NCI-H748 treated with DMSO at 0.1 percent for 48 hours (cell line): ENCODE data around the gene TMEM132A.

ENCODE experiments used
- DNase-seq: peaks from one replicate; lab custom pipeline; 2025; lab: John Stamatoyannopoulos, UW

TMEM132A gene, protein sequence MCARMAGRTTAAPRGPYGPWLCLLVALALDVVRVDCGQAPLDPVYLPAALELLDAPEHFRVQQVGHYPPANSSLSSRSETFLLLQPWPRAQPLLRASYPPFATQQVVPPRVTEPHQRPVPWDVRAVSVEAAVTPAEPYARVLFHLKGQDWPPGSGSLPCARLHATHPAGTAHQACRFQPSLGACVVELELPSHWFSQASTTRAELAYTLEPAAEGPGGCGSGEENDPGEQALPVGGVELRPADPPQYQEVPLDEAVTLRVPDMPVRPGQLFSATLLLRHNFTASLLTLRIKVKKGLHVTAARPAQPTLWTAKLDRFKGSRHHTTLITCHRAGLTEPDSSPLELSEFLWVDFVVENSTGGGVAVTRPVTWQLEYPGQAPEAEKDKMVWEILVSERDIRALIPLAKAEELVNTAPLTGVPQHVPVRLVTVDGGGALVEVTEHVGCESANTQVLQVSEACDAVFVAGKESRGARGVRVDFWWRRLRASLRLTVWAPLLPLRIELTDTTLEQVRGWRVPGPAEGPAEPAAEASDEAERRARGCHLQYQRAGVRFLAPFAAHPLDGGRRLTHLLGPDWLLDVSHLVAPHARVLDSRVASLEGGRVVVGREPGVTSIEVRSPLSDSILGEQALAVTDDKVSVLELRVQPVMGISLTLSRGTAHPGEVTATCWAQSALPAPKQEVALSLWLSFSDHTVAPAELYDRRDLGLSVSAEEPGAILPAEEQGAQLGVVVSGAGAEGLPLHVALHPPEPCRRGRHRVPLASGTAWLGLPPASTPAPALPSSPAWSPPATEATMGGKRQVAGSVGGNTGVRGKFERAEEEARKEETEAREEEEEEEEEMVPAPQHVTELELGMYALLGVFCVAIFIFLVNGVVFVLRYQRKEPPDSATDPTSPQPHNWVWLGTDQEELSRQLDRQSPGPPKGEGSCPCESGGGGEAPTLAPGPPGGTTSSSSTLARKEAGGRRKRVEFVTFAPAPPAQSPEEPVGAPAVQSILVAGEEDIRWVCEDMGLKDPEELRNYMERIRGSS

DNA sequence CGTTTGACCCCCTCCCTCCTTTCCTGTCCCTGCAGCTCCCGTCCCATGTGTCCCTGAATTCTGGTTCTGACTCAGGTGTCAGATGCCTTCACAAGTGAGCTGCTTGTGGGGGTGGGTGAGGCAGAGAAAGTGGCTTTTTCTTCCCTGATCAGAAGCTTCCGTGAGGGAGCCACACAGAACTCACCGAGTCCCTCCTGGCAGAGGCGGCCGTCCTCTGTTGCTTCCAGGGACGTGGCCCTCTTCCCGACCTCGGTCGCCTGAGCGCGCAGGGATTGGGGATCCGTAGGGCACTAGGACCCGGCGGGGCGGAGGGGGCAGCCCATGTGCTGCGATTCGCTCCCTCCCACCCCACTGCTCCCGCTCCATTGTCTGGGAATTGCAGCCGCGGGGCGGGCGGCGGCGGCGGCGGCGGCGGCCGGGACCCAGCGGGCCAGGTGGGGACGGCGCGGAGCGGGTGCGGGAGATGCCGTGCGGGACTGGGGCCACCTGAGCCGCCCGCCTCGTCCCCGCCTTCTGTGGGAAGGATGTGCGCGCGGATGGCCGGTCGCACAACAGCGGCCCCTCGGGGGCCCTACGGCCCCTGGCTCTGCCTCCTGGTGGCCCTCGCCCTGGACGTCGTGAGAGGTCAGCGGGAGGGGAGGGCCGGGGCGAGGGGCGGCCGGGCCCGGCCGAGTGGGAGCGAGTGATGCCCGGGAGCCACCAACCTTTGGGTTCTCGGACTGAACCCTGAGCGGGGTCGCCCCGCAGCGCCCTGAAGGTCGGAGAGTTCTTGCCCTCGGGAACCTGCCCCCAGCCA lies at the start of gene TMEM132A:
Gene TMEM132A, plus strand, starts transcription at position 351 of the 796 bp plus-strand sequence. Its CDS starts 174 bp downstream, at position 525.
- DNase-seq = peak; percentile 60

DNA sequence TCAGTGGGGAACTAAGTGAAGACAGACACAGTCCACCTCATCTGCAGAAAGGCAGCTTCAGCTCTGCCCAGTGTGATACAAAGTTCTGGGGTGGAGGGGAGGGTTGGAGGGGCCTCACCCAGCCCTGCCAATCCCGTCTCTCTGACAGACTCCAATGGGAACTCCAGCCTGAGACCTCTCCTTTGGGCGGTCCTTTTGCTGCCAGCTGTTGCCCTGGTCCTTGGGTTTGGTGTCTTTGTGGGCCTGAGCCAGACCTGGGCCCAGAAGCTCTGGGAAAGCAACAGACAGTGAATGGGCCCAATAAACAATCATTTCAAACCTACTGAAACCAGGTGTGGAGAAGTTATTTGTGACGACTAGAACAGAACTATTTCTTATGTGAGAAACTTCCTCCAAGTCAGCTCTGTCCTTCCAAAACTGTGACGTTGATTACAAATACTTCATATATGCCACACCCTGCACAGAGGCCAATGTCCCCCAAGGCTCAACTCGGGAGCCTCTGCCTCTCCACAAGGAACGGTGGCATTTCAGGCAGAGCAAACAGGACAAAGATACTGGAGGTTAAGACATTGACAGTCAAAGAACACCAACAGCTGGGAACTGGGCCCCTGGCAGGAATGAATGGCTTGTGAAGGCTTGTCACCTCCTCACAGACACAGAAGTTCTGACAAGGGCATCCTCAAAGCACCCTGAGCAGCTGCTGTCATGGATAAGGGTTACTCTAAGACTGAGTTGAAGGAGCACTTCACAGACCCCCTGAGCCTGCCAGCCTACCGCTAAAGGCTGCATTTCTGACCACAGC lies 48.7 kb upstream of the TMEM132A start:
- DNase-seq = no peak

DNA sequence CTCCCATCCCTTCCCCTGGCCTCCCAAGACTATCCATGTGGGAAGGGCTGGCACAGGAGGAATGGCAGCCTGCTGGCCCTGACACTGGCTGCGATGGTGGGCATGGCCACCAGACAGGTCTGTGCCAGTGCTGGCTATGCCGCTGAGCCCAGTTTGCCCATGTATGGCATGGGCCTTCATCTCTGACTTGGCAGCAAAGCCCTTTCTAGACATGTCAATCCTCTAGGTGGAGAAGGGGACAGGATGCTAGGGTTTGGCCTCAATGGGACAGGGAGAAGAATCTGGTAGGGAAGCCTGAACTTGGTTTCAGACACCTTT lies 48.1 kb upstream of the TMEM132A start:
- no peak for DNase-seq

DNA sequence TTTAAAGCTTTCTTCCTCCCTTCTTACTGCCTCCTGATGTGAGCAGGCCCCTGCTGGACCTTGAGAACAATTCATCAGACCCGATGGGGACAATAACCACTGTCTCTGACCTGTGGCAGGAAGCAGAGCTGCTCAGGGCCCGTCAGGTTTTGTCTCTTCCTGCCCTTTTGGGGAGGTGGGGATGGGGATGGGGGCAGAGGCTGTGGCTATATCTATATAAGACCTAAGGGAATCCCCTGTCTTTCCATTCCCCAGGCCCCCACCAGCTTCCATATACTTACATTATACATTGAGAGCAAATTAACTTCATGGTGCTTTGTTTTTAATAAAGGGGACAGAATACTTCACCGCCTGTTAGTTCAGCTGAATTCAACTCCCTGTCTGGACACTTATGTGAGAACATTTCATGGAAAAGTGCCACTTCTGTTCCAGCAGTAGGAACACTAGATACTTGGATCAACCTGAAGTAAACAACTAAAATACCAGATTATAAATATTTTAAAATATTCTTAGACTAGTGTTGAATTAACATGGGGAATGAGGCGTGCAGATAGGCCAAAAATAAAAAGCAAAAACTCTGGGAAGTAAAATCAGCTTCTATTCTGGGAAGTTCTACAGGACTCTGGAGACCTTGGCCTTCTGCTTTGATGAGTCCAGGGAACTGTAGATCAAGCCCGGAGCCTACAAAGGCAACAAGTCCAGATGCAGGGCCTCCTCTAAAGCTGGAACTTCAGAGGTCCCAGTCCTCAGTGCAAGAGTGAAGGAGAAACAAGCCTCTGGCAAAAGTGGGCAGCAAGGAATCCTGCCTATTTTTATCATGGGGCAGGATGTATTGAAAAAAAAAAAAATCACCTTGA lies 45.8 kb upstream of the TMEM132A start:
- no peak for DNase-seq

DNA sequence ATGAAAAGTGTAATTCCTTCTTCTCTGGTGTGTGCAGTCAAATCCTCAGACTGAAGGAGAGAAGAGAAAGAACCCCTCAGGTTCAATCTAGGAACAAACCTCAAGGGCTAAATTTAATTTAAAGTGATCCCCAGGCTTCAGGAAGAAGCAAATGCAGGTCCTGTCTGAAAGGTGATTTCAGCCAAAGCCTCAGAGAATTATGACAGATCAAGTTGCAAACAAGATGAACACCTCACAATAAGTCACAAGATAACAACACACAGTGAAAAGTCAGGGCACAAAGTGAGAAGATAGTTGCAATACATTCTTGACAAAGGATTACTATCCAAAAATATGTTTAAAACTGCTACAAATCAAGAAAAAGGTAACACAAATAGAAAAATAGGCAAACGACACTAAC lies 45.2 kb upstream of the TMEM132A start:
- no peak for DNase-seq

DNA sequence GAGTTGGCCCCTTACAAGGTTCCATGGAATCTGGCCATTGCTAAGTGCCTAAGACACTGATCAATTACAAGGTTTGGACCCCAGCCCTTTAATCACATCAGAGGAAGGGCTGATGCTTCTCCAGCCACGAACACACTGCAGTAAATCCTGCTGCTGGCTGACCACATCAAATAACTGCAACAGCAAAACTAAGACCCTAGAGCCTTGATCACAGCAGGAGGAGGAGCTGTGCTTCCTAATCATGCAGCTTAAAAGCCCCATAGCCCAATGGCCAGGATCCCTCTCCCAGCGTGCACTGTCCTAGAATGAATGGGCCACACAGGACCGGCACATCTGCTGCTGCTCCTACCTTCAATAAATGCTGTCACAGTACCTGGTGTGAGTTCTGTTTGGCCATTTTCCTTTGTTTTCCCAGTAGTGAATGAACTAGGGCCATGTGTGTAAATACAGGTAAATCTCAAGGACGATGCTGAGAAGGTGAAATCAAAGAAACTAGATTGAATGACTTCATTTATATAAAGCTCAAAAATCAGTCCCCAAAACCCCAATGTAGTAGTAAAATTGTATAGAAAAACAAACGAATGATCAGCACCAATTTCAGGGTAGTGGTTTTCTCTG lies 44.2 kb upstream of the TMEM132A start:
- DNase-seq = no peak

DNA sequence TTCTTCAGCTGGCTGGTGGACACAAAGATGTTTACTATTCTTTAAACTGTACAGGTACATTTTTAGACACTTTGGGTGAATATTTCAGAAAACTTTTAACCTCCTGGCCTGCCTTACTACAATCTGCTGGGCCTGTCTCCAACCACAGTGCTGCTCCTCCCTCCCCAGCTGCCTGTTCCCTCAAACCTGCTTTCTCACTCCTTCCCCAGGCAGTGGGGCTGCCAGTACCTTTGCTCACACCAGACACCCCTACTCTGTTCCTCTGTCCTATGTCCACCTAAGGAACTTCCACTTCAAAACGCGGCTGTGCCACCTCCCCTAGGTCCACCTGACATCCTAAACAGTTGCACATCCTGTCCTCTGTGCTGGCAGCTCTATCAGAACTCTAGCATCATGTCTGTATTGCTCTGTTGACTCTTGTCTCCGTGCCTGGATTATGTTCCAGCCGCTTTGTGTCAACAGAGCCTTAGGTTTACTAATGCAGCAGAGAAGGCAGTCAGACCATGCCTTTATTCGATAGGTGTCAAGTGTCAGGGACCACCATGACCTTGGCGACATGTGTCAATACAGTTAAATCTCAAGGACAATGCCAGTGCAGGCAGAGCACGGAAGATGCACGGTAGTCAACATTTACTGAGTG lies 43.5 kb upstream of the TMEM132A start:
- DNase-seq = peak; percentile 69

DNA sequence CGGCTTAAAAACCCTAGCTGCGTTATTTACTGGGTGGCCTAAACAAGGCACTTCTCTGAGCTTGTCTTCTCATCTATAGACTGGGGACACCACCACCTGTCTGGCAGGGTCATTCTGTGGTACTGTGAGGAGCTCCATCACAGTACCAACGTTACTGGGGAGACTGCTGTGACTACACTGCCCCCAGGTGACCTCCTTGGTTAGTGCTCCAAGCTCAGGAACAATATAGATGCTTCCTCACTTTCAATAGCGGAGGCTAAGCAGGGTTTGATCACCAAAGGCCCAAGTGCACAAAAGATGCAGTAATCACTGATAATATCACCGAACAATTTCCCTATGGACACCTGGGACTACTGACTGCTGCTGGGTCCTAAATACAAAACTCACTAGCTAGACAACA lies 36.7 kb upstream of the TMEM132A start:
- peak; percentile 33 for DNase-seq

DNA sequence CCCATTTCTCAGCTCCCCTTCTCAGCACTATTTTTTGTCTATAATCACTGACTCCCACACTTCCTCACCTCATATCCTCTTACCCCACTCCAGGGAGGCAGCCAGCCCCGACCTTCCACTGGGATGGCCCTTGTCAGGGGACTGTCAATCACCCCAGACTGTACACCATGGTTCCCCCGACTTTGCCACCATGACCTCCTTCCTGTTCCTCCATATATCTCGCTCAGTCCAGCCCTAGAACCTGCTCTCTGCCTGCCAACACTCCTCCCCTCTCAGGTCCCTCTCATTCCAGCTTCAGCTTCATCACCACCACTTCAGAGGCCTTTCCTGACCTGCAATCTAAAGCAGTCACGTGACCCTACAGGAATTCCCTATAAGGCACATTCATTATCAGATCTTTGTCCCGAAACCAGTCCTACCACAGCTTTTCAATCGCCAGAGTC lies 34.4 kb upstream of the TMEM132A start:
- DNase-seq = no peak

DNA sequence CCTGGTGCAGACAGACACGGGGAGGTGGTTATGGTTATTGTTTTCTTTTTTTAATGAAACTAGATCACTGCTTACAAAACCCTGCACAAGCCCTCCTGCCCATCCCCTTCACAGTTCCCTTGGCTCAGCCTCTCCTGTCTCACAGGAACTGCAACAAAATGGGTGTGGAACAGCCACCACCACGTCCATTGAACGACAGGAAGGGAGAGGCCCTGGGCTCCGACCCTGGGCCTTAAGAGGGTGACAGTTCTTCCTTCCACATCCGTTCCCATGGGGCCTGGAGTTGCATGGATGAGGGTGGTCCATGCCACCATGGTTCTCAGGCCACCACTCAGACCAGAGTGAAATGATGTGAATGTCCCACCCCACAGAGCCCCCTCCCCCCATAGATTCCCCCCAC lies 33.6 kb upstream of the TMEM132A start:
- DNase-seq = no peak

DNA sequence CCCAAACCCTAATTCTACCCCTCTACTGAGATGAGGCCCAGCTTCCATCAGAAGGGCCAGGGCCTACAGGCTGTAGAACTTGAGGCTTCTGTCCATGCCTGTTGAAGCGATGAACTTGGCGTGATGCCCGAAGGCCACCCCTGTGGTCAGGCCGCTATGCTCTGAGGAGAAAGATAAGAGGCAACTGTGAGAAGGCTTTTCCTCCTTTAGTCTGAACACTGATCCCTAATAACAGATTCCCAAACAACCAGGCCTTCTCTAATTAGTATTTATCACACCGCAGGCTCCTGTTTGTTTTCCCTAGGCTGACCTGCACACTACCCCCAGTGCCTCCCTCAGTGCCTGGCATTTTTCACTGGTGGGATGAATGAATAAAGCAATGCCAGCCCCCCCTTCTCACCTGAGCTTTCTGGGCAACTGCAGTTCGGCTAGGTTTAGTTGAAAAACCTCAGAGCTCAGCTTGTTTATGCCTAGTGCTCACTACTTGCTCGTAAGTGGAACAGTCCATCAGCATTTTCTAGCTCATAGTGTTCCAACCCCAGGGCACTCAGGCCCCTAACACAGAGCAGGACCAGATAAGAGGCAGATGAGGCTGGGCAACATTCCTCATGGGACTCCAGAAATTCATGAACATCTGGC lies 33.0 kb upstream of the TMEM132A start:
- no peak for DNase-seq

DNA sequence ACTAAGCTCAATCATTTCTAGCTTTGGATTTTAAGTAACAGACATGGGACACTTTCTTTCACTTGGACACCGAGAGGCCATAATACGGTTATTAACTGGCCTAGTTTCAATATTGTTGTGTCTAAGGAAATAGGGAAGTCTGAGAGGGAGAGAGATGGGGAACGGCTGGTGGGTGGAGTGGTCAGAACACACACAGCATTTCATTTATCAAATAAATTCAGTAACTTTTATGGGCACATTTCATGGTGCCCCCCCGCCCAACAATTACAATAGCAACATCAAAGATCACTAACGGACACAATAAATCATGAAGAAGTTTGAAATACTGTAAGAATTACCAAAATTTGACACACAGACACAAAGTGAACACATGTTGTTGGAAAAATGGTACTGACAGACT lies 28.6 kb upstream of the TMEM132A start:
- DNase-seq = no peak

DNA sequence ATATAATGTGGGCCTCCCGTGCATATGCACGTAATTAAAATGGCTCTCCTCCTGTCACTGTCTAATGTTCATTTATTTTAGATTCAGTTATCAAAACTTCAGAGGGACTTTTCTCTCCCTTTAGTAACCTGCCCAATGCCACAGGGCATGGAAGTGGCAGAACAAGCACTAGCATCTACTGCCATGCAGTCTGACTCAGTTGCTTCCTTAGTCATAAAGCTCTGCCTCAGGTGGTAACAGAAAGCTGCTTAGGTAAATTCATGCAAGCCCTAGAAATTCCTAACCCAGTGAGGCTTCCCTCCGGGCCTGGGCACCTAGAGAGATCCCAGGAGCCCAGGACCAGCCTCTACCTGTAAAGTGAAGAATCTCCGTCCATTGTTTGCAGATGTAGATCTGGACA lies 26.8 kb upstream of the TMEM132A start:
- DNase-seq = no peak

DNA sequence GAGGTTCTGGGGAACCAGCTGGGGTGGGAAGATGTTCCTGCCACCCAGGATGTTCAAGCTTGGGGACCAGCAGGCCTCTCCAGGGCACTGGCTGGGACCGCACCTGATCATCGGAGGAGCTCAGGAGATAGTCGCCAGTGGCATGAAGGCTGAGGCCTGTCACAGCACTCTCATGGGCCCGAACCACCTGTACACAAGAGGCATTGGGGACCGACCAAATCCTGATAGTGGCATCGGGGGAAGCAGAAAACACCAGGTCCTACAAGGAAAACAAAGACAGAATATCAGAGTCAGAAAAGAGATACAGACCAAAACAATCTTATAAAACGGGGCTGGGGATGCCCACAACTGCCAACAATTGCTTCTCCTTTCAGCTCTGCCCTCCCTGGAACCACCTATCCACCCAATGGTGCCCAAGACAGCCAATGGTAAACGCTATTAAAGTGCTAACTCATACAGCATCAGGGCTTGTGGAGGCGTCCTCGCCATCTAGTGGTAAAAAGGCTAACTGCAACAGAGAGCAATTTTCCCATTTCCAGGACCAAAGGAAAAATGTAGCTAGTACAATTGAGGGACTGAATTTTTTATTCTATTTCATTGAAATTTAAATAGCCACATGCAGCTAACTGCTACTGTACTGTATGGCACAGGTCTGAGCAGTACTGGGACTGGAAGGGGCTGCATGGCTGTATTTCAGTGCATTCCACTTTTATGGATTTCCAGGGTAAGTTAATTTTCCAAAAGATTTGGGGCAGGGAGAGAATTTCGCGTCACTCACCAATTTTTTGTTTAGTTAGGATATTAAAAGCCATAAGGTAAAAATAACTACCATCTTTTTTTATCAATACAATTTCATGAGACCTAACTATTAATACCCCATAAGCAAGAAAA lies 25.0 kb upstream of the TMEM132A start:
- DNase-seq = peak; percentile 30

DNA sequence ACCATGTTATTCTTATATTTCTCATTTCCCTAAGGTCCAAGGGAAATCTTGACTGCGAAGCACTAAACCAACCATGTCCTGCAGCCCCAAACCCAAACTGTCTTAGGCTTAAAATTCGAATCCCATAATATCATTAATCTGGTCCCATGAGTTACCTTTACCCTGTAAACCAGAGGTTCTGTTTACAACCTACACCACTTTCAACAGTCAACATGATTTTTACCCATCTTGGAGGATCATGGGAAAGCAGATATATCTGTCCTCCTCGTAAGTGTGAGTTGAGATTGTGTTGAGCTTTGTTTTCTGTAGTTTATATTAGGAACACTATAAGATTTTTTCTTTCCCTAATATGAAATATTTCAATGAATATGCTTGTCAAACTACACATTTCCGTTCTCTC lies 24.3 kb upstream of the TMEM132A start:
- no peak for DNase-seq

DNA sequence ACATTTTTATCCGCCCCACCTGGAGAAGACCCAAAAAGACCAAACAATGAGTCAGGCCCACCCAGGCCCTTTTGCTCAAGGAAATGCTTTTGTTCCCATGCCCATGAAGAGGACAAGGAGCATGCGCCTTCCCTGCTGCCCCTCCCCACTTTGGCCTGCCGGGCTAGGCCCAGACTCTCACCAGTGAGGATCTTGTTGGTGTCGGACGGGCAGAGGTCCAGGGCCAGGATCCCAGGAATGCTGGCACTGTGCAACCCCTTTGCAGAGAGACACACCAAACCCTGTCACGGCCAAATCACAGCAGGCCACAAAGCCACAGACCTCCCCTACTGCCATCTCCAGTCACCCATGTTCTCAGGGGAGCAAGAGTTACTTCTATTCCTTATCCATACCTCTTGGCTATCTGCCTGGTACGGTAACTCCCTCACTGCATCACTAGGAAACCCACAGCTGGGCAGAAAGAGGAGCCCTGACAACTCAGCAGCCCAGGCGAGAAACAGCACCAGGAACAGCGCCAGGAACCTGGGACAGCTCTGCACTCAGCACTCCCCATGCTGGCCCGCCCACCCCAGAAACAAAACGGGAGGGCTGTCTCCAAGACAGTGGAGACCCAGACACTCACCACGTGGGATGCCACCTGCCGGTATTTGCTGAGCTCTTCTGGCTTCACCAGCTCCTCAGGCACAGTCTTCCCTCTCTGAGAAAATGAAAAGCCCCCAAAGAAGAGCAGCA lies 23.4 kb upstream of the TMEM132A start:
- no peak for DNase-seq

DNA sequence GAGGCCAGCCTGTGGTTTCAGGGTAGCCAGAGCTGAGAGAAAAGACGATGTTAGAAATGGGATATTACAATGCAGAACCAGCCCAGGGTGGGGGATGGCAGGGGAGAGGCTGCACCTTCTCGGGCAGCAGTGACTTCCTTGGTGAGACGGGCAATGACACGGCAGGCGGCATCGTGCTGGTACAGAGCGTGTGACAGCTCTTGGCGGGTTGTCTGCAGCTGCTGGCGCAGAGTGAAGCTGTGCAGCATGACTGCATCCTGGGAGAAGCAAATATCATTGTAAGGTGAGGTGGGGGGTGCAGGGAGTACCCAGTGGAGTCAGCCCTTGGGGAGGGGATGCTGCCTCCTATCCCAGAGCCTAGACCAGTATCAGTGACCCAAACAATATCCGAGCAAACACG lies 21.6 kb upstream of the TMEM132A start:
- no peak for DNase-seq
